ENCODE results near the gene EPHB1.

DNA sequence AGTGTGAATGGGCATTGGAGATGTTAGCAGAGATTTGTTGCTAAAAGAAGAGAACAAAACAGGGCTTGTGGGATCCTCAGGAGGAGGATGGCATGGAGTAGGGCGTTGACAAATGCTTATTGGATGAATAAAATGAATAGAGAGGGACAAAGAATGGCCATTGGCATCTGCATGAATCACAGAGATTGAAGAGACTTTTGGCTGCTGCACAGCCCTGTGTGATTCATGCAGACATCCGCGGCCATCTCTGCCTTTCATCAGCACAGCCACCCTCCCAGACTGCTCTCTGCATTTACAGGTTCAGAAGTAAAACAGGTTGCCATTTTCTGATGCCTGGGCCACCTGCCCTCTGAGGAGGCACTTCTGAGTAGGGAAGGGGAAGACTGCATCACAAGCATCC is 397.9 kb downstream of the EPHB1 start:
- TF ChIP-seq YY1 (IDR thresholded peaks at IDR 0.05; ENCODE audit: insufficient read depth, insufficient read length) (no peak), ZNF274 (IDR thresholded peaks at IDR 0.05; ENCODE audit: low read depth, low read length) (no peak)

Data from NT2/D1 (cell line).